Left lung (tissue), 10 donors: ENCODE data around the gene HSPA1B. TPM values are rescaled to one million over a fixed set of nuclear protein-coding genes. Genes with fewer than 3 reads are reported as not detected.
"Not testable (repeated sequence)": the region's sequence is repeated elsewhere in the genome, so short reads cannot be mapped to it uniquely, and the experiment has no call there.

Source experiments
- ATAC-seq: fragments of 200-7000 bp; cut with Tn5 transposase; one replicate; pipeline ENCODE4 v1.9.1; 2020; ENCODE audit warnings: moderate library complexity
- DNase-seq, 4 donors: peaks; one replicate each; pipeline ENCODE4 v3.0.0-alpha.2; 2013 to 2020
- H3K27ac ChIP-seq, 2 donors: fragments of 200-600 bp; sonication (generic) in 1 of 2; one replicate each; pipeline versions ENCODE4 v1.5.0 to v1.8.0; 2020 to 2021
- H3K27me3 ChIP-seq, 2 donors: fragments of 200-600 bp; sonication (generic) in 1 of 2; one replicate each; pipeline versions ENCODE4 v1.5.0 to v1.8.0; 2020 to 2021
- H3K36me3 ChIP-seq, 2 donors: fragments of 200-600 bp; sonication (generic) in 1 of 2; one replicate each; pipeline versions ENCODE4 v1.5.0 to v1.8.0; 2020 to 2021
- H3K4me1 ChIP-seq, 2 donors: fragments of 200-600 bp; one replicate each; pipeline ENCODE4 v1.8.0; 2021
- H3K4me3 ChIP-seq, 2 donors: fragments of 200-600 bp; sonication (generic) in 1 of 2; one replicate each; pipeline versions ENCODE4 v1.5.0 to v1.8.0; 2020 to 2021; ENCODE audit warnings: mild to moderate bottlenecking in 1 of 2
- H3K9me3 ChIP-seq, 2 donors: fragments of 200-600 bp; sonication (generic) in 1 of 2; one replicate each; pipeline versions ENCODE4 v1.5.0 to v1.8.0; 2020 to 2021
- CTCF ChIP-seq, 2 donors: fragments of 200-600 bp; sonication (generic) in 1 of 2; IDR thresholded peaks; one replicate each; pipeline versions ENCODE4 v1.5.0 to v1.8.0; 2021; ENCODE audit warnings: antibody characterized with exemption in 2 of 2
- intact Hi-C, 2 donors: fragments of 100-400 bp; cut with DNase I; formaldehyde crosslinking; loops; one replicate each; pipeline versions ENCODE4 v1.11.2 to v1.14.2; 2022
- polyA plus RNA-seq, 6 donors: library from polyadenylated mRNA; unstranded; fragments of 120-200 nt; gene quantifications; one replicate each; pipeline ENCODE4 v1.2.1, GENCODE V29; 2013; ENCODE audit not compliant: insufficient read length in 6 of 6
- total RNA-seq, 2 donors: library from RNA; stranded (reverse); fragmentation: NEBNext Ultra II Directional; extraction: Animal tissue kit (Norgen Biotek cat#: 25700); gene quantifications; one replicate each; pipeline ENCODE4 v1.2.1, GENCODE V29; 2021
- donor health status: DM: no; HTN: yes; CAD: no.
- donor health status: DM: no; HTN: no; CAD: no.

Gene HSPA1B
- total and polyA plus RNA-seq, 8 donors: 66.6 to 180 (median 97.0) TPM

- peaks cover 0 to 12% of the 10 kb centered on the region in 2 donors for H3K36me3 ChIP-seq
- no peaks in the 10 kb centered on the region for H3K9me3 ChIP-seq
- intact Hi-C loops: loop anchor here in 1 of 2 donors (10.0 kb wide), 1 partner anchor 190 kb away; no protein-coding TSS in a partner anchor
- no peak overlapping the region for H3K27ac ChIP-seq
- H3K4me1 ChIP-seq: peaks cover 11 to 29% of the 10 kb centered on the region in 2 donors
- no peaks in the 10 kb centered on the region for H3K27me3 ChIP-seq
- ATAC-seq (no peak), DNase-seq (no peak)
- no peak for TF ChIP-seq CTCF (IDR thresholded peaks at IDR 0.05)
- H3K4me3 ChIP-seq: no peak overlapping the region
Measured at GRCh38 chr6:31864818-31865204, 37.3 kb downstream of the HSPA1B start.

- no peak overlapping the region for H3K27ac ChIP-seq
- intact Hi-C loops: loop anchor here in 1 of 2 donors (10.0 kb wide), 1 partner anchor 191 kb away; no protein-coding TSS in a partner anchor
- no peak for TF ChIP-seq CTCF (IDR thresholded peaks at IDR 0.05)
- no peaks in the 10 kb centered on the region for H3K27me3 ChIP-seq
- no peak overlapping the region for H3K4me3 ChIP-seq
- H3K9me3 ChIP-seq: no peaks in the 10 kb centered on the region
- peaks cover 11 to 29% of the 10 kb centered on the region in 2 donors for H3K4me1 ChIP-seq
- DNase-seq: no peak
- peaks cover 0 to 5% of the 10 kb centered on the region in 2 donors for H3K36me3 ChIP-seq
- ATAC-seq: no peak
Measured at GRCh38 chr6:31865205-31866118, 37.9 kb downstream of the HSPA1B start.

- not testable (repeated sequence) for H3K27ac ChIP-seq, DNase-seq, H3K27me3 ChIP-seq, H3K9me3 ChIP-seq, H3K4me3 ChIP-seq, H3K4me1 ChIP-seq, ATAC-seq, H3K36me3 ChIP-seq
- intact Hi-C loops: loop anchor here in 1 of 2 donors (10.0 kb wide), 1 partner anchor 194 kb away; no protein-coding TSS in a partner anchor
Measured at GRCh38 chr6:31868658-31868971, 41.1 kb downstream of the HSPA1B start.

- Histone ChIP-seq H3K4me3 (no peak overlapping the region), H3K36me3 (no peaks in the 10 kb centered on the region), H3K27ac (no peak overlapping the region), H3K9me3 (no peaks in the 10 kb centered on the region), H3K4me1 (peaks cover under 1 to 3% of the 10 kb centered on the region in 2 donors), H3K27me3 (no peaks in the 10 kb centered on the region)
- DNase-seq (no peak), ATAC-seq (no peak)
- no peak for TF ChIP-seq CTCF (IDR thresholded peaks at IDR 0.05)
- intact Hi-C loops: loop anchor here in 1 of 2 donors (10.0 kb wide), 1 partner anchor 195 kb away; no protein-coding TSS in a partner anchor
Measured at GRCh38 chr6:31869343-31869742, 41.8 kb downstream of the HSPA1B start.

GRCh38 chr6:31870385-31870921 lies 42.9 kb downstream of the HSPA1B start:
- Histone ChIP-seq H3K4me1 (no peaks in the 10 kb centered on the region), H3K36me3 (no peaks in the 10 kb centered on the region)

More at GRCh38 chr6:31870385-31870921, 42.9 kb downstream of the HSPA1B start:
- TF ChIP-seq CTCF (IDR thresholded peaks at IDR 0.05): no peak
- Histone ChIP-seq H3K27me3 (no peaks in the 10 kb centered on the region), H3K9me3 (no peaks in the 10 kb centered on the region), H3K4me3 (no peak overlapping the region), H3K27ac (no peak overlapping the region)
- ATAC-seq (no peak), DNase-seq (no peak)
- intact Hi-C loops: no loop called here
